KMS-11 (cell line): ENCODE results near the gene PSMB2.

Experiments
- H2AFZ ChIP-seq: fragments of 200-600 bp; sonication (generic); 2 replicates; pipeline ENCODE4 v1.6.1; 2016; ENCODE audit warnings: antibody characterized with exemption, mixed run types, low read depth
- H3K27ac ChIP-seq: fragments of 200-600 bp; sonication (generic); 2 replicates; pipeline ENCODE4 v1.6.1; 2016; ENCODE audit warnings: mild to moderate bottlenecking, mixed run types
- H3K27me3 ChIP-seq: fragments of 200-600 bp; sonication (generic); 2 replicates; pipeline ENCODE4 v1.6.1; 2017; ENCODE audit warnings: mild to moderate bottlenecking, low read depth, mixed run types, moderate library complexity; ENCODE audit not compliant: insufficient read depth
- H3K36me3 ChIP-seq: fragments of 200-600 bp; sonication (generic); 2 replicates; pipeline ENCODE4 v1.6.1; 2017; ENCODE audit warnings: mild to moderate bottlenecking, mixed run types; ENCODE audit not compliant: insufficient read depth
- H3K4me1 ChIP-seq: fragments of 200-600 bp; sonication (generic); 2 replicates; pipeline ENCODE4 v1.6.1; 2016; ENCODE audit warnings: mild to moderate bottlenecking, low read depth, mixed run types; ENCODE audit not compliant: poor library complexity, severe bottlenecking
- H3K4me2 ChIP-seq: fragments of 200-600 bp; sonication (generic); 2 replicates; pipeline ENCODE4 v1.7.0; 2016; ENCODE audit warnings: mild to moderate bottlenecking, mixed run types
- H3K4me3 ChIP-seq: fragments of 200-600 bp; sonication (generic); IDR thresholded peaks from 2 replicates; pipeline ENCODE4 v1.6.1; 2017; ENCODE audit warnings: low read depth, low read length, mixed read lengths; ENCODE audit not compliant: insufficient read depth
- H3K79me2 ChIP-seq: fragments of 200-600 bp; sonication (generic); 2 replicates; pipeline ENCODE4 v1.6.1; 2016; ENCODE audit warnings: low read depth, mixed run types; ENCODE audit not compliant: insufficient read depth
- H3K9ac ChIP-seq: fragments of 200-600 bp; sonication (generic); 2 replicates; pipeline ENCODE4 v1.6.1; 2016; ENCODE audit warnings: mild to moderate bottlenecking, mixed run types
- H4K20me1 ChIP-seq: fragments of 200-600 bp; sonication (generic); 2 replicates; pipeline ENCODE4 v1.6.1; 2016; ENCODE audit warnings: mild to moderate bottlenecking, mixed run types; ENCODE audit not compliant: insufficient read depth
- CTCF ChIP-seq: fragments of 200-600 bp; sonication (generic); conservative IDR thresholded peaks from 2 replicates; pipeline ENCODE4 v1.6.1; 2017; ENCODE audit warnings: low read depth, mild to moderate bottlenecking, antibody characterized with exemption, low read length, moderate library complexity, mixed read lengths

Gene PSMB2

GRCh38 chr1:35571263-35571662, 70.1 kb downstream of the PSMB2 start:
- Histone ChIP-seq H3K4me1 (no peaks in the 10 kb centered on the region), H2AFZ (no peak overlapping the region), H3K36me3 (no peaks in the 10 kb centered on the region), H3K4me2 (no peak overlapping the region), H4K20me1 (no peaks in the 10 kb centered on the region), H3K9ac (no peak overlapping the region), H3K27me3 (no peaks in the 10 kb centered on the region), H3K79me2 (no peaks in the 10 kb centered on the region), H3K27ac (no peak overlapping the region), H3K4me3 (no peak overlapping the region)
- no peak for TF ChIP-seq CTCF

- Histone ChIP-seq H3K36me3 (no peaks in the 10 kb centered on the region), H3K79me2 (no peaks in the 10 kb centered on the region), H3K4me2 (no peak overlapping the region), H3K4me3 (no peak overlapping the region), H3K27me3 (no peaks in the 10 kb centered on the region), H3K4me1 (no peaks in the 10 kb centered on the region), H3K27ac (no peak overlapping the region), H3K9ac (no peak overlapping the region), H2AFZ (no peak overlapping the region), H4K20me1 (no peaks in the 10 kb centered on the region)
- no peak for TF ChIP-seq CTCF
These were observed 70.7 kb downstream of the PSMB2 start for GRCh38 chr1:35570589-35571137.

- no peak overlapping the region for H3K4me2 ChIP-seq
- no peaks in the 10 kb centered on the region for H4K20me1 ChIP-seq
These were observed 71.4 kb downstream of the PSMB2 start for GRCh38 chr1:35569936-35570335.

GRCh38 chr1:35568975-35569395, 72.3 kb downstream of the PSMB2 start:
- Histone ChIP-seq H3K79me2 (no peaks in the 10 kb centered on the region), H3K9ac (no peak overlapping the region), H4K20me1 (no peaks in the 10 kb centered on the region), H3K36me3 (no peaks in the 10 kb centered on the region), H3K27ac (no peak overlapping the region), H3K4me3 (no peak overlapping the region), H2AFZ (no peak overlapping the region), H3K4me1 (no peaks in the 10 kb centered on the region), H3K4me2 (no peak overlapping the region), H3K27me3 (no peaks in the 10 kb centered on the region)
- TF ChIP-seq CTCF: peak; percentile 91

More at GRCh38 chr1:35569936-35570335, 71.4 kb downstream of the PSMB2 start:
- no peak overlapping the region for H3K27ac ChIP-seq
- no peak overlapping the region for H2AFZ ChIP-seq
- no peak overlapping the region for H3K9ac ChIP-seq
- H3K79me2 ChIP-seq: no peaks in the 10 kb centered on the region
- H3K36me3 ChIP-seq: no peaks in the 10 kb centered on the region
- TF ChIP-seq CTCF: no peak
- no peaks in the 10 kb centered on the region for H3K27me3 ChIP-seq
- H3K4me3 ChIP-seq: no peak overlapping the region
- H3K4me1 ChIP-seq: no peaks in the 10 kb centered on the region
